Sigmoid colon (tissue), 4 donors: ENCODE measurements around the gene TBXAS1.

Experiments used
- EP300 ChIP-seq, 4 donors: sonication (generic); formaldehyde crosslinking; IDR thresholded peaks; one replicate each; pipeline ENCODE4 v1.6.1; 2017; ENCODE audit warnings: antibody characterized with exemption in 4 of 4
- POLR2AphosphoS5 ChIP-seq, 4 donors: sonication (generic); formaldehyde crosslinking; IDR thresholded peaks; one replicate each; pipeline ENCODE4 v1.6.1; 2017; ENCODE audit warnings: antibody characterized with exemption in 4 of 4
- TF ChIP-seq, protein P1 (sequence below), 4 experiments: fragments of 450-650 bp in 3 of 4; fragments of 200-600 bp in 1 of 4; IDR thresholded peaks; one replicate each; pipeline ENCODE4 v1.5.1; 2016 to 2019; ENCODE audit warnings: antibody characterized with exemption in 4 of 4, mild to moderate bottlenecking in 3 of 4, moderate library complexity in 2 of 4

DNA sequence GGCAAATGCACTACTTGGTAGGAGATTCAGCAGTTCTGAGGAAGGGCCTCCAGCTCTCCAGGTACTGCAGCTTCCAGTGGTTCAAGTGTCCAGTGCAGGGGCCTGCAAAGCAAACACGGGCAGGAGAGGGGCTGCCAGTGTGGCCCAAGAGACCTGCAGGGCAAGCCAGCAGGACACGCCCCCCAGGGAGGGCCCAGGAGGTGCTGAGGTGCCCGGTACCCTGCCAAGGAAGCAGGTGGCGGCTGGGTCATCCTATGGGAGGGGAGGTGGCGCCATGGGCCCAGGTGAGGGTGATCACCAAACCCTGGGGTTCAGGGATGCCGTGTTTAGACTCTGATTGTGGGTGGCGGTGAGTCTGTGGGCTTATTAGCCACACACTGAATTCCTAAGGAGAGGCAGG is 188.0 kb downstream of the TBXAS1 start:
- TF ChIP-seq POLR2AphosphoS5 (IDR thresholded peaks at IDR 0.05) (no peak), EP300 (IDR thresholded peaks at IDR 0.05) (no peak)
- TF ChIP-seq, protein P1, sequence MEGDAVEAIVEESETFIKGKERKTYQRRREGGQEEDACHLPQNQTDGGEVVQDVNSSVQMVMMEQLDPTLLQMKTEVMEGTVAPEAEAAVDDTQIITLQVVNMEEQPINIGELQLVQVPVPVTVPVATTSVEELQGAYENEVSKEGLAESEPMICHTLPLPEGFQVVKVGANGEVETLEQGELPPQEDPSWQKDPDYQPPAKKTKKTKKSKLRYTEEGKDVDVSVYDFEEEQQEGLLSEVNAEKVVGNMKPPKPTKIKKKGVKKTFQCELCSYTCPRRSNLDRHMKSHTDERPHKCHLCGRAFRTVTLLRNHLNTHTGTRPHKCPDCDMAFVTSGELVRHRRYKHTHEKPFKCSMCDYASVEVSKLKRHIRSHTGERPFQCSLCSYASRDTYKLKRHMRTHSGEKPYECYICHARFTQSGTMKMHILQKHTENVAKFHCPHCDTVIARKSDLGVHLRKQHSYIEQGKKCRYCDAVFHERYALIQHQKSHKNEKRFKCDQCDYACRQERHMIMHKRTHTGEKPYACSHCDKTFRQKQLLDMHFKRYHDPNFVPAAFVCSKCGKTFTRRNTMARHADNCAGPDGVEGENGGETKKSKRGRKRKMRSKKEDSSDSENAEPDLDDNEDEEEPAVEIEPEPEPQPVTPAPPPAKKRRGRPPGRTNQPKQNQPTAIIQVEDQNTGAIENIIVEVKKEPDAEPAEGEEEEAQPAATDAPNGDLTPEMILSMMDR (IDR thresholded peaks at IDR 0.05): no peak
